ENCODE measurements around the gene PDCD4. TPM values are rescaled to one million over a fixed set of nuclear protein-coding genes. Genes with fewer than 3 reads are reported as not detected.
"Not testable (repeated sequence)": the region's sequence is repeated elsewhere in the genome, so short reads cannot be mapped to it uniquely, and the experiment has no call there.

The PDCD4 gene
- total RNA-seq, 4 donors from 2014 or later, result 230 to 445 (median 330) TPM

- TF ChIP-seq POLR2A (IDR thresholded peaks at IDR 0.05) (no peak), CTCF (IDR thresholded peaks at IDR 0.05) (no peak)
- intact Hi-C loops (cut with DNase I; ENCODE audit: low total_unique reads), result no loop called here
- no peak overlapping the region for H3K4me3 ChIP-seq (ENCODE audit: low read depth, poor library complexity, severe bottlenecking)
- peak in 1 of 2 donors; percentile 75 for DNase-seq (ENCODE audit: low spot score in 2 of 2)
- 90 to 92% methylated on average over 2 of the region's 2 CpGs for whole genome bisulfite sequencing, 2 donors
These were observed 7.8 kb upstream of the PDCD4 start for GRCh38 chr10:110863956-110864355.

GRCh38 chr10:110864662-110865140, 7.0 kb upstream of the PDCD4 start:
- intact Hi-C loops (cut with DNase I; ENCODE audit: low total_unique reads), result no loop called here
- whole genome bisulfite sequencing, 2 donors, result 24% methylated on average over 6 of the region's 6 CpGs
- no peak for TF ChIP-seq POLR2A (IDR thresholded peaks at IDR 0.05)
- no peak for TF ChIP-seq CTCF (IDR thresholded peaks at IDR 0.05)
- no peak overlapping the region for H3K4me3 ChIP-seq (ENCODE audit: low read depth, poor library complexity, severe bottlenecking)
- DNase-seq (ENCODE audit: low spot score in 2 of 2), result no peak

- TF ChIP-seq POLR2A (IDR thresholded peaks at IDR 0.05) (no peak), CTCF (IDR thresholded peaks at IDR 0.05) (no peak)
- WGBS, 2 donors, result 14 to 17% methylated on average over 6 of the region's 6 CpGs
- no peak overlapping the region for H3K4me3 ChIP-seq (ENCODE audit: low read depth, poor library complexity, severe bottlenecking)
- DNase-seq (ENCODE audit: low spot score in 2 of 2), result peak; percentile 76 to 85
- intact Hi-C loops (cut with DNase I; ENCODE audit: low total_unique reads), result no loop called here
These were observed 6.4 kb upstream of the PDCD4 start for GRCh38 chr10:110865186-110865808.

GRCh38 chr10:110865809-110866482, 5.8 kb upstream of the PDCD4 start:
- DNase-seq (ENCODE audit: low spot score in 2 of 2), result no peak
- no peak for TF ChIP-seq POLR2A (IDR thresholded peaks at IDR 0.05)
- H3K4me3 ChIP-seq (ENCODE audit: low read depth, poor library complexity, severe bottlenecking), result no peak overlapping the region
- intact Hi-C loops (cut with DNase I; ENCODE audit: low total_unique reads), result no loop called here
- 26 to 29% methylated on average over 4 of the region's 4 CpGs for WGBS, 2 donors

DNA sequence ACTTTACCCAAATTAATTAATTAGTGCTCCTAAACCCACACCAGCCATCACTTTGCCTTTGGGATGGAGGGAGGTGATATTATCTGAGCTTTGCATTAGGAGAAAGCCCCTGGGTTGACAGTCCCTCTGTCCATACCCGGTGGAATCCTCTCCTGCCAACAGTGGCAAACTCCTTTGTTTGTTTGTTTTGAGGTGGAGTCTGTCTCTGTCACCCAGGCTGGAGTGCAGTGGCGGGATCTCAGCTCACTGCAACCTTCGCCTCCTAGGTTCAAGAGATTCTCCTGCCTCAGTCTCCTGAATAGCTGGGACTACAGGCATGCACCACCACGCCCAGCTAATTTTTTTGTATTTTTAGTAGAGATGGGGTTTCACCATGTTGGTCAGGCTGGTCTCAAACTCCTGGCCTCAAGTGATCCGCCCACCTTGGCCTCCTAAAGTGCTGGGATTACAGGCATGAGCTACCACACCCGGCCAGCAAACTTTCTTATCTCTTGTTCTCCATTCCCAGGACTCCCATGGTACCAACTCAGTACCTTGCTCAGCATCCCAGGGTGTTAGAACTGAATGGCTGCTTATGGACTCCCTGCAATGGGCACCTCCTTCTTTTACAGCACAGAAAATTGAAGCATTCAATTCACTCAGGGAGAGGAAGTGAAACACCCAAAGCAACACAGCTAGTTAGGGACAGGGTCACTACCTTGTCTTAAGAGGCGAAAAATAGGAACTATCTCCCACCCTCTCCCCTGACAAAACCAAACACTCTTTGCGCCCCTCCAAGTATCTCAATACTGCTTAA, 4.5 kb upstream of the PDCD4 start:
- DNase-seq (ENCODE audit: low spot score in 2 of 2), result peak in 1 of 2 donors; percentile 63
- intact Hi-C loops (cut with DNase I; ENCODE audit: low total_unique reads), result not testable (repeated sequence)
- 84 to 85% methylated on average over 8 of the region's 8 CpGs for WGBS, 2 donors

GRCh38 chr10:110867807-110868465, 3.8 kb upstream of the PDCD4 start:
- DNase-seq (ENCODE audit: low spot score in 2 of 2), result no peak
- no peak overlapping the region for H3K4me3 ChIP-seq (ENCODE audit: low read depth, poor library complexity, severe bottlenecking)
- 61% methylated on average over 4 of the region's 4 CpGs for WGBS, 2 donors
- intact Hi-C loops (cut with DNase I; ENCODE audit: low total_unique reads), result no loop called here
- TF ChIP-seq CTCF (IDR thresholded peaks at IDR 0.05) (no peak), POLR2A (IDR thresholded peaks at IDR 0.05) (no peak)

More for the DNA sequence above, 4.5 kb upstream of the PDCD4 start:
- not testable (repeated sequence) for H3K4me3 ChIP-seq (ENCODE audit: low read depth, poor library complexity, severe bottlenecking)

All from lower leg skin (tissue), 4 donors.